ENCODE measurements around the gene TEPSIN. TPM values are rescaled to one million over a fixed set of nuclear protein-coding genes. Genes with fewer than 3 reads are reported as not detected.
A peak's percentile ranks its signal among the peaks of the same experiment; 100 is the strongest.

TEPSIN gene
- total and polyA plus RNA-seq, 2 of the 13 experiments (the other 11 are each of a cell fraction or from before 2014, with no cell fraction given): 16.1 to 18.8 TPM

GRCh38 chr17:81241648-81242420 lies 3.0 kb upstream of the TEPSIN start (continued):
- TF ChIP-seq HBP1 (CRISPR knock-in tag; IDR thresholded peaks at IDR 0.05; ENCODE audit: low read depth): no peak
- no peak for TF ChIP-seq CSRNP1 (CRISPR knock-in tag; IDR thresholded peaks at IDR 0.05)
- TF ChIP-seq ZNF775 (CRISPR knock-in tag; IDR thresholded peaks at IDR 0.05; ENCODE audit: borderline replicate concordance): no peak
- TF ChIP-seq WIZ (CRISPR knock-in tag; IDR thresholded peaks at IDR 0.05): no peak
- TF ChIP-seq RBM39 (IDR thresholded peaks at IDR 0.05; ENCODE audit: low read depth, low read length, poor library complexity, severe bottlenecking): peak; percentile 76
- TF ChIP-seq KDM2A (CRISPR knock-in tag; IDR thresholded peaks at IDR 0.05; ENCODE audit: borderline replicate concordance, low read depth): peak; percentile 66; the same call in 1 of the 2 replicates
- TF ChIP-seq MLLT10 (CRISPR knock-in tag; IDR thresholded peaks at IDR 0.05): no peak
- no peak for TF ChIP-seq CEBPG (CRISPR knock-in tag; IDR thresholded peaks at IDR 0.05)
- no peak; the same call in 1 of the 2 replicates for TF ChIP-seq MYC (CRISPR knock-in tag; IDR thresholded peaks at IDR 0.05; ENCODE audit: borderline replicate concordance)
- no peak for TF ChIP-seq IKZF4 (CRISPR knock-in tag; IDR thresholded peaks at IDR 0.05; ENCODE audit: borderline replicate concordance, low read depth, not compliant biosample characterization)
- no peak for TF ChIP-seq RAD51 (IDR thresholded peaks at IDR 0.05; ENCODE audit: borderline replicate concordance)
- no peak for TF ChIP-seq JARID2 (CRISPR knock-in tag; IDR thresholded peaks at IDR 0.05; ENCODE audit: insufficient replicate concordance)
- TF ChIP-seq MYPOP (CRISPR knock-in tag; IDR thresholded peaks at IDR 0.05): no peak
- TF ChIP-seq ZBTB4 (CRISPR knock-in tag; IDR thresholded peaks at IDR 0.05; ENCODE audit: borderline replicate concordance): no peak
- peak; percentile 39; the same call in 1 of the 2 replicates for TF ChIP-seq TAF1 (CRISPR knock-in tag; IDR thresholded peaks at IDR 0.05)
- TF ChIP-seq MIXL1 (CRISPR knock-in tag; IDR thresholded peaks at IDR 0.05): no peak
- TF ChIP-seq ZNF629 (CRISPR knock-in tag; conservative IDR thresholded peaks at IDR 0.05): no peak
- no peak for TF ChIP-seq ZNF552 (CRISPR knock-in tag; IDR thresholded peaks at IDR 0.05; ENCODE audit: borderline replicate concordance)
- TF ChIP-seq ZSCAN9 (CRISPR knock-in tag; IDR thresholded peaks at IDR 0.05; ENCODE audit: borderline replicate concordance): no peak
- TF ChIP-seq ZNF33B (CRISPR knock-in tag; IDR thresholded peaks at IDR 0.05): no peak
- no peak for TF ChIP-seq GPBP1L1 (CRISPR knock-in tag; IDR thresholded peaks at IDR 0.05)
